Endothelial cell of umbilical vein (primary cell): Measurements from ENCODE around the gene ADAM8.

ENCODE experiments used
- CTCF ChIP-seq, 2 donors: IDR thresholded peaks; 1 replicate in 1 of 2; 2 replicates in 1 of 2; pipeline ENCODE4 v1.5.1; 2011; ENCODE audit warnings: low read length in 2 of 2, mild to moderate bottlenecking in 2 of 2, moderate library complexity in 2 of 2, control low read depth in 1 of 2, inconsistent platforms in 1 of 2, low read depth in 1 of 2; ENCODE audit not compliant: insufficient read depth in 1 of 2; ENCODE audit errors: extremely low read depth in 1 of 2
- GATA2 ChIP-seq: IDR thresholded peaks from 2 replicates; pipeline ENCODE4 v1.7.0; 2011; ENCODE audit warnings: low read depth, mild to moderate bottlenecking, moderate library complexity, mixed read lengths, low read length; ENCODE audit not compliant: insufficient read length, insufficient read depth
- MYC ChIP-seq: IDR thresholded peaks from one replicate; pipeline ENCODE4 v1.6.1; 2011; ENCODE audit warnings: mild to moderate bottlenecking, low read depth, low read length

- no peak for TF ChIP-seq CTCF (IDR thresholded peaks at IDR 0.05; ENCODE audit: extremely low read depth in 1 of 2, insufficient read depth in 1 of 2, low read depth in 1 of 2, low read length in 2 of 2)
- TF ChIP-seq GATA2, result no peak
- no peak for TF ChIP-seq MYC
Measured at GRCh38 chr10:133235932-133236331, 40.7 kb downstream of the ADAM8 start.
